K562 (cell line): ENCODE results near the gene UBE2J2. TPM values are rescaled to one million over a fixed set of nuclear protein-coding genes. Genes with fewer than 3 reads are reported as not detected.

ENCODE experiments used
- ATAC-seq: fragments of 200-7000 bp; cut with Tn5 transposase; 3 replicates; pipeline ENCODE4 v1.9.1; 2020; ENCODE audit warnings: moderate library complexity
- BruUV-seq: library from RNA; stranded (reverse); fragments of 400-500 nt; replicated peaks from 2 replicates; lab custom pipeline; 2021; lab: Mats Ljungman, UMichigan
- CTCF ChIA-PET: fragments of 300-600 bp; formaldehyde crosslinking; extraction: SDS; loops from one replicate; lab custom pipeline; 2021; ENCODE audit warnings: low intra/inter-chr PET ratio; lab: Yijun Ruan, JAX
- POLR2A ChIA-PET: fragments of 300-600, 350-650 bp; sonication (Branson Sonifier 250); formaldehyde crosslinking; extraction: SDS; loops from one replicate; lab custom pipeline; 2021; ENCODE audit warnings: antibody characterized with exemption, inconsistent platforms; lab: Yijun Ruan, JAX
- DNase-seq, 4 experiments: peaks; one replicate each; pipeline versions ENCODE4 v3.0.0 to v3.0.0-alpha.2; 2011 to 2018; ENCODE audit warnings: low spot score in 3 of 4, mixed read lengths in 3 of 4; ENCODE audit errors: extremely low read depth in 1 of 4
- FAIRE-seq: peaks from 2 replicates; lab custom pipeline; 2011; peaks lifted over from hg19 to GRCh38; lab: Jason Lieb, UNC
- H2AFZ ChIP-seq: 2 replicates; pipeline ENCODE4 v1.6.0; 2011; ENCODE audit warnings: low read depth, low read length, control low read depth, inconsistent platforms
- H3K27ac ChIP-seq: fragments of 200-600 bp; 3 replicates; pipeline ENCODE4 v1.8.0; 2011; ENCODE audit warnings: low read depth, mild to moderate bottlenecking, control low read depth, inconsistent platforms, low read length, moderate library complexity, mixed read lengths; ENCODE audit errors: extremely low read depth
- H3K27me3 ChIP-seq, 2 experiments: fragments of 300-600 bp in 1 of 2; 2 replicates in 1 of 2; 3 replicates in 1 of 2; pipeline versions ENCODE4 v1.6.0 to v1.8.0; 2011; ENCODE audit warnings: inconsistent platforms in 2 of 2, low read length in 2 of 2, mild to moderate bottlenecking in 1 of 2, mixed read lengths in 1 of 2, moderate library complexity in 1 of 2; ENCODE audit not compliant: control insufficient read depth in 2 of 2, insufficient read depth in 2 of 2
- H3K36me3 ChIP-seq: fragments of 300-600 bp; 3 replicates; pipeline ENCODE4 v1.8.0; 2011; ENCODE audit warnings: mild to moderate bottlenecking, low read length, inconsistent platforms; ENCODE audit not compliant: control insufficient read depth, insufficient read depth
- H3K4me1 ChIP-seq, 2 experiments: fragments of 200-600 bp in 1 of 2; replicated peaks in 1 of 2; 2 replicates in 1 of 2; 3 replicates in 1 of 2; pipeline versions ENCODE4 v1.5.1 to v1.8.0; 2011; ENCODE audit warnings: inconsistent platforms in 2 of 2, low read length in 2 of 2, mild to moderate bottlenecking in 1 of 2, mixed read lengths in 1 of 2, moderate library complexity in 1 of 2; ENCODE audit not compliant: control insufficient read depth in 2 of 2, insufficient read depth in 2 of 2
- H3K4me2 ChIP-seq: 2 replicates; pipeline ENCODE4 v1.6.1; 2011; ENCODE audit warnings: low read length, control low read depth, inconsistent platforms, mixed read lengths; ENCODE audit not compliant: insufficient read depth
- H3K4me3 ChIP-seq: fragments of 200-600 bp; sonication (generic), shearing (Covaris generic); 2 replicates; pipeline ENCODE4 v1.5.1; 2016; ENCODE audit warnings: control low read depth, inconsistent platforms
- H3K79me2 ChIP-seq: fragments of 200-600 bp; 3 replicates; pipeline ENCODE4 v1.8.0; 2011; ENCODE audit warnings: low read length, inconsistent platforms; ENCODE audit not compliant: control insufficient read depth, insufficient read depth
- H3K9ac ChIP-seq, 2 experiments: 2 replicates each; pipeline versions ENCODE4 v1.6.0 to v1.6.1; 2011; ENCODE audit warnings: low read depth in 2 of 2, low read length in 2 of 2, control low read depth in 1 of 2, inconsistent platforms in 1 of 2, mild to moderate bottlenecking in 1 of 2, mixed read lengths in 1 of 2; ENCODE audit not compliant: insufficient read depth in 1 of 2
- H3K9me1 ChIP-seq: one replicate; pipeline ENCODE4 v1.6.0; 2011; ENCODE audit warnings: inconsistent platforms, mild to moderate bottlenecking, low read length, moderate library complexity; ENCODE audit not compliant: control insufficient read depth, insufficient read depth
- H3K9me3 ChIP-seq: replicated peaks from 2 replicates; pipeline ENCODE4 v1.5.1; 2011; ENCODE audit warnings: low read depth, low read length, inconsistent platforms; ENCODE audit not compliant: control insufficient read depth, insufficient read depth
- H4K20me1 ChIP-seq: replicated peaks from 2 replicates; pipeline ENCODE4 v1.6.1; 2011; ENCODE audit warnings: low read length, inconsistent platforms, mixed read lengths; ENCODE audit not compliant: control insufficient read depth, insufficient read depth
- DNMT1 ChIP-seq: fragments of 450-650 bp; IDR thresholded peaks from 2 replicates; pipeline ENCODE4 v1.6.1; 2016; ENCODE audit warnings: antibody characterized with exemption, mild to moderate bottlenecking
- POLR2G ChIP-seq: fragments of 200-400 bp; formaldehyde crosslinking; IDR thresholded peaks from 2 replicates; pipeline ENCODE4 v1.6.1; 2017; ENCODE audit warnings: low read depth, mild to moderate bottlenecking, antibody characterized with exemption, low read length, moderate library complexity
- SPI1 ChIP-seq: IDR thresholded peaks from 2 replicates; pipeline ENCODE4 v1.6.1; 2011; ENCODE audit warnings: low read depth, low read length, control low read depth, borderline replicate concordance
- TGIF2 ChIP-seq: sonication (generic); formaldehyde crosslinking; IDR thresholded peaks from 2 replicates; pipeline ENCODE4 v1.8.1; 2022; ENCODE audit warnings: mild to moderate bottlenecking, missing genetic modification reagents, moderate library complexity
- ZFX ChIP-seq: sonication (generic); formaldehyde crosslinking; IDR thresholded peaks from 2 replicates; pipeline ENCODE4 v1.8.0; 2022; ENCODE audit warnings: mild to moderate bottlenecking, missing genetic modification reagents, moderate library complexity
- WGBS: fragments of 100-300 bp; shearing (Covaris generic); methylation state at CpG from one replicate; pipeline ENCODE4 v1.1.6; 2016; ENCODE audit warnings: low coverage, mixed read lengths; ENCODE audit not compliant: insufficient coverage; ENCODE audit errors: missing lambda C conversion rate; 5-methylcytosine and 5-hydroxymethylcytosine counted together
- in situ Hi-C: fragments of 300-500 bp; cut with MboI; formaldehyde crosslinking; loops from 4 replicates; pipeline ENCODE4 v1.15.0; 2018; ENCODE audit warnings: inconsistent platforms, mixed read lengths
- intact Hi-C: fragments of 100-400 bp; cut with micrococcal nuclease; formaldehyde crosslinking; loops from 2 replicates; pipeline ENCODE4 v1.14.2; 2022
- polyA plus RNA-seq, 8 experiments: library from polyadenylated mRNA; depleted of rRNA in 4 of 8; stranded (reverse) in 5 of 8; unstranded in 3 of 8; fragments of >200 nt; fragmentation: Nextera tagmentation in 2 of 8; fragmentation: Illumina TruSeq in 1 of 8; extraction: Ambion mirVana in 2 of 8; extraction: Trizol in 1 of 8; gene quantifications; 2 replicates each; pipeline versions ENCODE4 v1.2.1 to v1.2.3, GENCODE V29; 2011 to 2014; ENCODE audit warnings: inconsistent platforms in 1 of 8, missing spikeins in 1 of 8
- total RNA-seq, 7 experiments: library from RNA; depleted of rRNA in 6 of 7; stranded (reverse); fragments of >200 nt in 6 of 7; fragmentation: Illumina TruSeq in 2 of 7; extraction: Trizol in 2 of 7; gene quantifications; 2 replicates each; pipeline versions ENCODE4 v1.2.1 to v1.2.3, GENCODE V29; 2011 to 2021; ENCODE audit warnings: low replicate concordance in 1 of 7
- TF ChIP-seq, protein P1 (sequence below): fragments of 450-650 bp; IDR thresholded peaks from 2 replicates; pipeline ENCODE4 v1.6.1; 2016; ENCODE audit warnings: missing biosample characterization, missing genetic modification characterization
- TF ChIP-seq, protein P2 (sequence below): IDR thresholded peaks from 2 replicates; pipeline ENCODE4 v1.6.1; 2011; ENCODE audit warnings: borderline replicate concordance, low read depth, mild to moderate bottlenecking, moderate library complexity, low read length; ENCODE audit not compliant: insufficient read depth, poor library complexity, severe bottlenecking

Gene UBE2J2
- total and polyA plus RNA-seq, 9 of the 15 experiments (the other 6 are each of a cell fraction or from before 2014, with no cell fraction given) = 0.93 to 112 (median 75.5) TPM

DNA sequence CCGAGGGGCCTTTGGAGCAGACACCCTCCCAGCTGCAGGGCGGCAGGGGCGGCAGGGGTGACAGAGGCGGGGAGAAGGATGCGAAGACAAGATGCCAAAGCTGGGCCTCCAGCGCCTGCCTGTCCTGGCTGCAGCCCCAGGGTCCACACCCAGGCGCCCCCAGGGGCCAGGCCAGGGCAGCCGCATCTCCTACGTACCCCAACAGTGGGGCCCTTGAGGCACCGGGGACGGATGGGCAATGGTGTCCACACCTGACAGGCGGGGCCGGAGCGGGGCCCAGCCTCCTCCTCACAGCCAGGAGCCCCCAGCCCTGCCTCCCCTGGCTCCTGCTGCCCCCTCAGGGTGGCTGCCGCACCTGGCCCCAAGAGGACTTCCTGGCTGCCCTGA, 34.4 kb downstream of the UBE2J2 start:
- in situ Hi-C loops = no loop called here
- H3K4me2 ChIP-seq = no peak overlapping the region
- peaks cover 0 to 96% of the 10 kb centered on the region in 2 experiments; a peak in 3 of 5 replicates for H3K4me1 ChIP-seq
- H3K9me3 ChIP-seq = no peaks in the 10 kb centered on the region
- H3K27me3 ChIP-seq = no peaks in the 10 kb centered on the region
- H3K36me3 ChIP-seq = peaks cover 3% of the 10 kb centered on the region; the same call in 1 of the 3 replicates
- 75% methylated on average over 14 of the region's 15 CpGs for WGBS
- H3K27ac ChIP-seq = no peak overlapping the region
- no peak for FAIRE-seq
- no peak for TF ChIP-seq ZFX
- TF ChIP-seq TGIF2 = peak; percentile 33; the same call in 1 of the 2 replicates
- 0 out of 2 replicates have a peak, but pooled peaks have one; percentile 14 for TF ChIP-seq POLR2G
- H3K9ac ChIP-seq = peak overlapping the region in 1 of 2 experiments; percentile 85; a peak in 2 of 4 replicates
- ATAC-seq = no peak; the same call in 2 of the 3 replicates
- no peak overlapping the region for H2AFZ ChIP-seq
- H4K20me1 ChIP-seq = no peaks in the 10 kb centered on the region
- H3K4me3 ChIP-seq = no peak overlapping the region
- ChIA-PET CTCF (interaction anchor here (1.1 kb wide), 1 partner anchor 119 kb away, joined by 3 read pairs; no protein-coding TSS in a partner anchor), POLR2A (interaction anchor here (0.6 to 1.2 kb wide), 4 partner anchors 8 to 109 kb away, joined by 3 to 6 read pairs (median 4); no protein-coding TSS in a partner anchor)
- DNase-seq = no peak
- H3K9me1 ChIP-seq = no peaks in the 10 kb centered on the region
- peaks cover 9% of the 10 kb centered on the region for H3K79me2 ChIP-seq
- no TSS peak for BruUV-seq
- intact Hi-C loops = no loop called here

DNA sequence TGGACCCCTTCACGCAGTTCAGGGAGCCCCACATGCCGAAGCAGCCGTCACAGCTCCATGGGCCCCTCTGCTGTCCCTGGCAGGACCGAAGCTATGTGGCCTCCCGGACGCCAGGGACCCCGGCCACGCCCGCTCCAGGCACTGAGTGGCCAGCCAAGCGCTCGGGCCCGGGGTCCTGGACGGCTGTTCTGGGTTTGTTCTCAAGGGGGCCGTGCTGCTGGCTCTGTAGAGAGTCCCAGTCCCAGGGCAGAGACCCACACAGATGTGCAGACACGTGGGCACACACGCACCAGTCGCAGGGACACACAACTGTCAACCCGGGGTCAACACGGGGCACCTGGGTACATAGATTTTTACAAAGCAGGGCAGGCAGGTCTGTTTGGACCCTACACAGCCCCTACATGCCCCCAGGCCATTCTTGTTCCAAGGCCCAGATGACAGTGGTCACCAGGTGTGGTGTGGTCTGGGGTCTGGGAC, 34.9 kb downstream of the UBE2J2 start:
- FAIRE-seq = no peak
- no TSS peak for BruUV-seq
- ATAC-seq = no peak
- Histone ChIP-seq H3K9me3 (no peaks in the 10 kb centered on the region; the same call in 1 of the 2 replicates), H3K27me3 (no peaks in the 10 kb centered on the region), H2AFZ (no peak overlapping the region), H3K9me1 (no peaks in the 10 kb centered on the region), H3K27ac (no peak overlapping the region), H4K20me1 (no peaks in the 10 kb centered on the region), H3K4me3 (no peak overlapping the region), H3K79me2 (peaks cover 13% of the 10 kb centered on the region), H3K4me1 (peaks cover 0 to 96% of the 10 kb centered on the region in 2 experiments; a peak in 3 of 5 replicates), H3K4me2 (no peak overlapping the region), H3K9ac (peak overlapping the region in 1 of 2 experiments; percentile 42; a peak in 1 of 4 replicates), H3K36me3 (peaks cover 7% of the 10 kb centered on the region; the same call in 1 of the 3 replicates)
- 76% methylated on average over 17 of the region's 19 CpGs for WGBS
- intact Hi-C loops (no loop called here), in situ Hi-C loops (no loop called here)
- no peak for DNase-seq
- TF ChIP-seq, protein P1, sequence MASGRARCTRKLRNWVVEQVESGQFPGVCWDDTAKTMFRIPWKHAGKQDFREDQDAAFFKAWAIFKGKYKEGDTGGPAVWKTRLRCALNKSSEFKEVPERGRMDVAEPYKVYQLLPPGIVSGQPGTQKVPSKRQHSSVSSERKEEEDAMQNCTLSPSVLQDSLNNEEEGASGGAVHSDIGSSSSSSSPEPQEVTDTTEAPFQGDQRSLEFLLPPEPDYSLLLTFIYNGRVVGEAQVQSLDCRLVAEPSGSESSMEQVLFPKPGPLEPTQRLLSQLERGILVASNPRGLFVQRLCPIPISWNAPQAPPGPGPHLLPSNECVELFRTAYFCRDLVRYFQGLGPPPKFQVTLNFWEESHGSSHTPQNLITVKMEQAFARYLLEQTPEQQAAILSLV (tag) = no peak
- TF ChIP-seq, protein P2, sequence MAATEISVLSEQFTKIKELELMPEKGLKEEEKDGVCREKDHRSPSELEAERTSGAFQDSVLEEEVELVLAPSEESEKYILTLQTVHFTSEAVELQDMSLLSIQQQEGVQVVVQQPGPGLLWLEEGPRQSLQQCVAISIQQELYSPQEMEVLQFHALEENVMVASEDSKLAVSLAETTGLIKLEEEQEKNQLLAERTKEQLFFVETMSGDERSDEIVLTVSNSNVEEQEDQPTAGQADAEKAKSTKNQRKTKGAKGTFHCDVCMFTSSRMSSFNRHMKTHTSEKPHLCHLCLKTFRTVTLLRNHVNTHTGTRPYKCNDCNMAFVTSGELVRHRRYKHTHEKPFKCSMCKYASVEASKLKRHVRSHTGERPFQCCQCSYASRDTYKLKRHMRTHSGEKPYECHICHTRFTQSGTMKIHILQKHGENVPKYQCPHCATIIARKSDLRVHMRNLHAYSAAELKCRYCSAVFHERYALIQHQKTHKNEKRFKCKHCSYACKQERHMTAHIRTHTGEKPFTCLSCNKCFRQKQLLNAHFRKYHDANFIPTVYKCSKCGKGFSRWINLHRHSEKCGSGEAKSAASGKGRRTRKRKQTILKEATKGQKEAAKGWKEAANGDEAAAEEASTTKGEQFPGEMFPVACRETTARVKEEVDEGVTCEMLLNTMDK = no peak
- no peak for TF ChIP-seq SPI1
- no peak for TF ChIP-seq DNMT1
- peak; percentile 44 for TF ChIP-seq POLR2G
- ChIA-PET CTCF (interaction anchor here (1.1 kb wide), 1 partner anchor 118 kb away, joined by 3 read pairs; no protein-coding TSS in a partner anchor), POLR2A (interaction anchor here (0.8 to 1.0 kb wide), 4 partner anchors 9 to 158 kb away, joined by 3 to 5 read pairs (median 4); no protein-coding TSS in a partner anchor)
